ENCODE data around the gene DAZL. TPM values are rescaled to one million over a fixed set of nuclear protein-coding genes. Genes with fewer than 3 reads are reported as not detected.

The DAZL gene
- total and polyA plus RNA-seq, 4 donors = not detected

DNA sequence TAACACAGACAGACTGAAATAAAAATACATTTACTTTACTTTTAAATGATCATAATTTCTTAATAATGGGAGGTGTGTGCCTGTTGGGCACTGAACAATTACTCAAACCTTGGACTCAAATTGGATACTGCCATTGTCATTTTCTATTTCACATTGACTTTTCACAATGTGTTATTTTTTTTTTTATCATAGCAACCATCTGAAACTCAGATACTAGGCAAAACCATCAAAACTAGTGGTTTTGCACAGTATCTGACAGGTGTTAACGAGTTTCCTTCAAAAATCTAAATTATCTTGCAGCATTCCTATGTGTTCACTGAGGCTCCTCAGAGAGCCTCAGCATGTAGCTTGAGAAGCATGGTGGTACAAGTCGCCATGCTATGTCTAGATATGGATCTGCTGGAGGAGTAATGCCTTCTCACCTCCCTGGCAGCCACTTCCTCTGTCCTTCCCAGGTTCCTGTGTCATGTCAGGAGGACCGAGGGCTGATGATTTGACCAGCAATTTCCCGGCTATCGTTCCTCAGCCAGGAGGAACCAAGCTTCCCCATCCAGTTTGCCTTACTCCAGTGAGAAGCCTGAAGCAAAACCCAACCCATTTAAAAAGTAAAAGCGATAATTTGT is 61.9 kb downstream of the DAZL start:
- DNase-seq (no peak), ATAC-seq (ENCODE audit: low FRiP score) (no peak)
- H3K4me1 ChIP-seq (ENCODE audit: control insufficient read depth in 1 of 2, insufficient read depth in 2 of 2, low read length in 2 of 2) = no peaks in the 10 kb centered on the region
- H3K4me3 ChIP-seq (ENCODE audit: low read length in 2 of 2) = no peak overlapping the region
- H3K27me3 ChIP-seq (ENCODE audit: control insufficient read depth in 1 of 2, insufficient read depth in 2 of 2, low read length in 1 of 2) = no peaks in the 10 kb centered on the region
- no peak overlapping the region for H3K27ac ChIP-seq (ENCODE audit: low read depth in 1 of 2, low read length in 2 of 2)
- H3K9me3 ChIP-seq (ENCODE audit: control insufficient read depth, low read length) = no peaks in the 10 kb centered on the region
- intact Hi-C loops (cut with DNase I) = no loop called here
- H3K36me3 ChIP-seq (ENCODE audit: control insufficient read depth in 1 of 2, insufficient read depth in 2 of 2, low read length in 1 of 2) = no peaks in the 10 kb centered on the region
- 81% methylated on average over 6 of the region's 6 CpGs for WGBS, 2 donors

DNA sequence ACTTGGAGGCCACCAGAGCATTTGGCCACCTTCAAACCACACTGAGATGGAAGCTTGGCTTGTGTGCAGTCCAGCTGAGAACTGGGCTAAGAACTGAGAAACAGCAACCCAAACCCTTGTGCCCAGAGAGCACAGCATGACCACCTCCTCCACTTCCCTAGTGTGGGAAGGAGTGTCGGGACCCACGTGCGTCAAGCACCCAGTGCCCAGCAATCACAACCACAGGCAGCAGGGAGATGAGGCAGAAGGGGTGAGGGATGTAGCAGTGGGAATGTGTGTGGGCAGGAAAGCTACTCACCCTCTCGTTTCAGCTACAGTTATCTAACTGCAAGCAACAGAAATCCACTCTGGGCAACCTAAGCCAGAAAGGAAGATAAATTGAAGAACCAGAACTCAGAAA is 66.7 kb downstream of the DAZL start:
- intact Hi-C loops (cut with DNase I) = no loop called here
- no peak for ATAC-seq (ENCODE audit: low FRiP score)
- 72% methylated on average over 4 of the region's 4 CpGs for WGBS, 2 donors
- H3K4me3 ChIP-seq (ENCODE audit: low read length in 2 of 2) = no peak overlapping the region
- no peak for DNase-seq
- no peak overlapping the region for H3K27ac ChIP-seq (ENCODE audit: low read depth in 1 of 2, low read length in 2 of 2)
- H3K27me3 ChIP-seq (ENCODE audit: control insufficient read depth in 1 of 2, insufficient read depth in 2 of 2, low read length in 1 of 2) = no peaks in the 10 kb centered on the region
- H3K36me3 ChIP-seq (ENCODE audit: control insufficient read depth in 1 of 2, insufficient read depth in 2 of 2, low read length in 1 of 2) = no peaks in the 10 kb centered on the region
- H3K9me3 ChIP-seq (ENCODE audit: control insufficient read depth, low read length) = no peaks in the 10 kb centered on the region
- no peaks in the 10 kb centered on the region for H3K4me1 ChIP-seq (ENCODE audit: control insufficient read depth in 1 of 2, insufficient read depth in 2 of 2, low read length in 2 of 2)

DNA sequence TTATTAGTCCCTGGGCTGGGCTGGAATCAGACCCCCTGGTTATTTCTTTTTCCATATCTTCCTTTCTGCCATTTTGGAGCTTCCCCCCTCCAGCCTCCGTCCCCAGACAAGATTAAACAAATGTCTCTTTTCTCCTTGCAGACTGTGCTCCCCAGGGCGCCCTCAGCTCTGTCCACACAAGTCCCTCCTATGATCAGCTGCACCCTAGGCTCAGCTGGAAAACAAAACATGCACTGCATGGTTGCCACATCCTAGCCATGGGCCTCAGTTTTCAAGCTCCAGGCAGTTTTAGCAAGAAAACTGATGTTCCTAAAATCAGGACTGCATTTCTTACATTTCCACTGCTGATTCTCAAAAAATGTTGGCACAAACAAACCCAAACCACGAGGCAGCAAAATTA is 68.2 kb downstream of the DAZL start:
- no peaks in the 10 kb centered on the region for H3K4me1 ChIP-seq (ENCODE audit: control insufficient read depth in 1 of 2, insufficient read depth in 2 of 2, low read length in 2 of 2)
- 67 to 76% methylated on average over 3 of the region's 3 CpGs for WGBS, 2 donors
- DNase-seq = no peak
- no peak overlapping the region for H3K27ac ChIP-seq (ENCODE audit: low read depth in 1 of 2, low read length in 2 of 2)
- no peak overlapping the region for H3K4me3 ChIP-seq (ENCODE audit: low read length in 2 of 2)
- no peaks in the 10 kb centered on the region for H3K36me3 ChIP-seq (ENCODE audit: control insufficient read depth in 1 of 2, insufficient read depth in 2 of 2, low read length in 1 of 2)
- no peak for ATAC-seq (ENCODE audit: low FRiP score)
- H3K9me3 ChIP-seq (ENCODE audit: control insufficient read depth, low read length) = no peaks in the 10 kb centered on the region
- intact Hi-C loops (cut with DNase I) = no loop called here
- no peaks in the 10 kb centered on the region for H3K27me3 ChIP-seq (ENCODE audit: control insufficient read depth in 1 of 2, insufficient read depth in 2 of 2, low read length in 1 of 2)

Other genes starting within 250 kb of the DAZL start
- gene RFTN1, start 91.7 kb downstream of the DAZL start, total RNA-seq = 100 to 1,000 TPM in 1 of 2 donors, 10 to 100 TPM in 1; 87.3 to 119 TPM
- 10 to 100 TPM; 12.7 to 31.4 TPM for gene RFTN1, start 91.7 kb downstream of the DAZL start, polyA plus RNA-seq

All from aorta (tissue), 5 donors.